Measurements from ENCODE around the gene AGER. TPM values are rescaled to one million over a fixed set of nuclear protein-coding genes. Genes with fewer than 3 reads are reported as not detected.

Gene AGER
- total and polyA plus RNA-seq, 9 of the 15 experiments (the other 6 are each of a cell fraction or from before 2014, with no cell fraction given): 1.2 to 11.5 (median 4.1) TPM

DNA sequence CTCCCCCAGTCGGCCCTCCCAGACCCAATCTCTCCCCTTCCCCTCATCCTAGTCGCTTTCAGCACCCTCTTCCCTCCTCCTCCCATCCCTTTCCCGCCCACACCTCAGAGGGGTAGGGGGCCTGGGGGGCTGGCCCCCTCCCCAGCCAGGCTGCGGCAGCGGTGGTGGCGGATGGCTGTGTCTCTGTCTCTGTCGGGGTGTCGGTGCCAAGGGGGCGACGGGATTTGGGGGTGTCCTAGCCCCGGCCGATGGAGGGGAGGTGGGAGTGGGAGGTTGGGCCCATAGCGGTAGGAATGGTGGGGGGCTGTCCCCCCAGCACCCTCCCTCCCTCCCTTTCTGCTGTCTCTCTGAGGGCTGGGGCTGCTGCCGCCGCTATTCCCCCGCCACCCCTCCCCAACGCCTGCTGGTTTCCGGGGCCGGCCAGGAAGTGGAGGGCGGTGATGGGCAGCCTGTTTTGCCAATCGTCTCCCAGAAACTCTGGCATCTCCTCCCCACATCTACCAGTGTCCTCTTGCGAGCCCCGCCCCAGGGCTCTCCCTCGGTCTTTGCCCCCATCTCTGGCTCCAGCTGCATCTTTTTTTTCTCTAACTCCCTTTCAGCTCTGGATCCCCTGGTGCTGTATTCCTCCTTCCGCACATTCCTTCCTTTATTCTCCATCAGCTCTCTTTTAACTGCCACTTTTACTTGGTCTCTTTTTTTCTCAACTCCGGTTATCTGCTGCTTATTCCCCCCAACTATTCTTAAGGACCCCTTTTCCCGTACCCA lies 8.2 kb downstream of the AGER start, which contains the start of gene AGPAT1:
Gene AGPAT1, minus strand, starts transcription at position 374 of the 765 bp plus-strand sequence. CDS start 4,588 bp downstream, outside the sequence.
- Histone ChIP-seq H3K27me3 (ENCODE audit: control insufficient read depth in 2 of 2, insufficient read depth in 2 of 2, low read length in 2 of 2) (no peaks in the 10 kb centered on the region), H3K36me3 (ENCODE audit: control insufficient read depth, insufficient read depth, low read length) (peaks cover 35% of the 10 kb centered on the region; the same call in 2 of the 3 replicates), H3K27ac (ENCODE audit: extremely low read depth, low read depth, low read length) (peak within 1 kb of the TSS; percentile 94), H3K4me1 (replicated peaks in 1 of 2; ENCODE audit: control insufficient read depth in 2 of 2, insufficient read depth in 2 of 2, low read length in 2 of 2) (peaks cover 20 to 48% of the 10 kb centered on the region in 2 experiments), H3K79me2 (ENCODE audit: control insufficient read depth, insufficient read depth, low read length) (peaks cover 67% of the 10 kb centered on the region), H2AFZ (ENCODE audit: low read depth, low read length) (peak within 1 kb of the TSS; percentile 92), H3K4me3 (peak within 1 kb of the TSS; percentile 88), H3K9me1 (ENCODE audit: control insufficient read depth, insufficient read depth, low read length) (peaks cover under 1% of the 10 kb centered on the region), H3K9ac (ENCODE audit: insufficient read depth in 1 of 2, low read depth in 2 of 2, low read length in 2 of 2) (peak within 1 kb of the TSS; percentile 86 to 95), H3K9me3 (replicated peaks; ENCODE audit: control insufficient read depth, insufficient read depth, low read depth, low read length) (no peaks in the 10 kb centered on the region), H4K20me1 (replicated peaks; ENCODE audit: control insufficient read depth, insufficient read depth, low read length) (no peaks in the 10 kb centered on the region), H3K4me2 (ENCODE audit: insufficient read depth, low read length) (peak within 1 kb of the TSS; percentile 100)
- peak; percentile 74 for FAIRE-seq
- ChIA-PET CTCF (ENCODE audit: low intra/inter-chr PET ratio) (interaction anchor here (0.9 kb wide), 1 partner anchor 19 kb away, joined by 3 read pairs; no protein-coding TSS in a partner anchor), POLR2A (interaction anchor here (1.0 to 4.5 kb wide), 6 partner anchors 8 to 46 kb away, joined by 3 to 30 read pairs (median 8); partner anchors contain the start of genes EGFL8, FKBPL and PBX2)
- 1% methylated on average over 20 of the region's 27 CpGs for WGBS (ENCODE audit: insufficient coverage, low coverage, missing lambda C conversion rate)
- peak; percentile 88 to 99 (median 94) for DNase-seq (ENCODE audit: extremely low read depth in 1 of 4, low spot score in 3 of 4)
- intact Hi-C loops (cut with micrococcal nuclease) (loop anchor here (1.0 to 10.0 kb wide), 4 partner anchors 19 to 511 kb away; partner anchors contain the start of genes C6orf47, CSNK2B, FKBPL and GPANK1), in situ Hi-C loops (cut with MboI) (no loop called here)
- ATAC-seq: peak; percentile 83
- no TSS peak for BruUV-seq (replicated peaks)
- TF ChIP-seq PHTF2 (CRISPR knock-in tag; IDR thresholded peaks at IDR 0.05): no peak
- TF ChIP-seq BACH1 (tag; IDR thresholded peaks at IDR 0.05): no peak
- TF ChIP-seq MED1 (CRISPR knock-in tag; IDR thresholded peaks at IDR 0.05; ENCODE audit: borderline replicate concordance): no peak
- TF ChIP-seq RAD21 (CRISPR knock-in tag; conservative IDR thresholded peaks at IDR 0.05 in 1 of 2, IDR thresholded peaks at IDR 0.05 in 1 of 2): no peak
- no peak for TF ChIP-seq ZBTB17 (CRISPR knock-in tag; IDR thresholded peaks at IDR 0.05)
- TF ChIP-seq, protein P1, sequence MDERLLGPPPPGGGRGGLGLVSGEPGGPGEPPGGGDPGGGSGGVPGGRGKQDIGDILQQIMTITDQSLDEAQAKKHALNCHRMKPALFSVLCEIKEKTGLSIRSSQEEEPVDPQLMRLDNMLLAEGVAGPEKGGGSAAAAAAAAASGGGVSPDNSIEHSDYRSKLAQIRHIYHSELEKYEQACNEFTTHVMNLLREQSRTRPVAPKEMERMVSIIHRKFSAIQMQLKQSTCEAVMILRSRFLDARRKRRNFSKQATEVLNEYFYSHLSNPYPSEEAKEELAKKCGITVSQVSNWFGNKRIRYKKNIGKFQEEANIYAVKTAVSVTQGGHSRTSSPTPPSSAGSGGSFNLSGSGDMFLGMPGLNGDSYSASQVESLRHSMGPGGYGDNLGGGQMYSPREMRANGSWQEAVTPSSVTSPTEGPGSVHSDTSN (CRISPR knock-in tag; IDR thresholded peaks at IDR 0.05; ENCODE audit: low read depth): peak; percentile 96
- TF ChIP-seq, protein P1 (tag; conservative IDR thresholded peaks at IDR 0.05; ENCODE audit: low read depth): no peak
- TF ChIP-seq, protein P2, sequence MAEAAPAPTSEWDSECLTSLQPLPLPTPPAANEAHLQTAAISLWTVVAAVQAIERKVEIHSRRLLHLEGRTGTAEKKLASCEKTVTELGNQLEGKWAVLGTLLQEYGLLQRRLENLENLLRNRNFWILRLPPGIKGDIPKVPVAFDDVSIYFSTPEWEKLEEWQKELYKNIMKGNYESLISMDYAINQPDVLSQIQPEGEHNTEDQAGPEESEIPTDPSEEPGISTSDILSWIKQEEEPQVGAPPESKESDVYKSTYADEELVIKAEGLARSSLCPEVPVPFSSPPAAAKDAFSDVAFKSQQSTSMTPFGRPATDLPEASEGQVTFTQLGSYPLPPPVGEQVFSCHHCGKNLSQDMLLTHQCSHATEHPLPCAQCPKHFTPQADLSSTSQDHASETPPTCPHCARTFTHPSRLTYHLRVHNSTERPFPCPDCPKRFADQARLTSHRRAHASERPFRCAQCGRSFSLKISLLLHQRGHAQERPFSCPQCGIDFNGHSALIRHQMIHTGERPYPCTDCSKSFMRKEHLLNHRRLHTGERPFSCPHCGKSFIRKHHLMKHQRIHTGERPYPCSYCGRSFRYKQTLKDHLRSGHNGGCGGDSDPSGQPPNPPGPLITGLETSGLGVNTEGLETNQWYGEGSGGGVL (CRISPR knock-in tag; IDR thresholded peaks at IDR 0.05): no peak
- TF ChIP-seq HMBOX1 (IDR thresholded peaks at IDR 0.05): no peak
- no peak for TF ChIP-seq HDAC8 (tag; IDR thresholded peaks at IDR 0.05)
- TF ChIP-seq POLR2AphosphoS5 (IDR thresholded peaks at IDR 0.05; ENCODE audit: control insufficient read depth, insufficient read depth, low read depth, low read length): peak; percentile 55; the same call in 1 of the 2 replicates
- no peak for TF ChIP-seq ZNF780A (CRISPR knock-in tag; IDR thresholded peaks at IDR 0.05)
- TF ChIP-seq MLX (CRISPR knock-in tag; conservative IDR thresholded peaks at IDR 0.05): no peak
